HCT116 (cell line): ENCODE measurements around the gene ALDOA.
A peak's percentile ranks its signal among the peaks of the same experiment; 100 is the strongest.

Experiments
- EZH2 ChIP-seq: fragments of 200-600 bp; sonication (generic); IDR thresholded peaks from 2 replicates; pipeline ENCODE4 v1.6.1; 2017; ENCODE audit warnings: antibody characterized with exemption, mixed run types
- POLR2A ChIP-seq: IDR thresholded peaks from 2 replicates; pipeline ENCODE4 v1.7.0; 2011; ENCODE audit warnings: borderline replicate concordance; ENCODE audit not compliant: insufficient read depth, insufficient read length; ENCODE audit errors: extremely low read depth
- POLR2AphosphoS5 ChIP-seq: IDR thresholded peaks from 2 replicates; pipeline ENCODE4 v1.6.1; 2011; ENCODE audit warnings: mild to moderate bottlenecking, low read depth, low read length, moderate library complexity
- SIN3A ChIP-seq: IDR thresholded peaks from 2 replicates; pipeline ENCODE4 v1.6.1; 2012; ENCODE audit warnings: low read depth
- SP1 ChIP-seq: IDR thresholded peaks from 2 replicates; pipeline ENCODE4 v1.6.1; 2012; ENCODE audit warnings: low read depth
- TCF7L2 ChIP-seq: IDR thresholded peaks from 2 replicates; pipeline ENCODE4 v1.7.0; 2011; ENCODE audit warnings: borderline replicate concordance, inconsistent platforms; ENCODE audit not compliant: insufficient read depth, insufficient read length; ENCODE audit errors: extremely low read depth
- ZFX ChIP-seq: fragments of 450-650 bp; IDR thresholded peaks from 2 replicates; pipeline ENCODE4 v1.6.1; 2017
- ZNF274 ChIP-seq: fragments of 200-500 bp; sonication (Bioruptor generic); IDR thresholded peaks from 2 replicates; pipeline ENCODE4 v1.6.1; 2014; ENCODE audit warnings: mild to moderate bottlenecking, low read depth, low read length, inconsistent platforms
- TF ChIP-seq, protein P1 (sequence below), 3 experiments: fragments of 200-600 bp in 1 of 3; sonication (generic) in 1 of 3; IDR thresholded peaks in 2 of 3; conservative IDR thresholded peaks in 1 of 3; 2 replicates each; pipeline ENCODE4 v1.5.1; 2012 to 2017; ENCODE audit warnings: low read depth in 2 of 3, low read length in 2 of 3, antibody characterized with exemption in 1 of 3, borderline replicate concordance in 1 of 3, control low read depth in 1 of 3, mild to moderate bottlenecking in 1 of 3, mixed read lengths in 1 of 3, mixed run types in 1 of 3, moderate library complexity in 1 of 3; ENCODE audit not compliant: insufficient read depth in 1 of 3
- TF ChIP-seq, protein P2 (sequence below): IDR thresholded peaks from 2 replicates; pipeline ENCODE4 v1.6.1; 2012; ENCODE audit warnings: low read depth
- TF ChIP-seq, protein P3 (sequence below): IDR thresholded peaks from 2 replicates; pipeline ENCODE4 v1.6.1; 2011; ENCODE audit warnings: mild to moderate bottlenecking, low read length, moderate library complexity; ENCODE audit not compliant: insufficient replicate concordance; ENCODE audit errors: extremely low read depth

DNA sequence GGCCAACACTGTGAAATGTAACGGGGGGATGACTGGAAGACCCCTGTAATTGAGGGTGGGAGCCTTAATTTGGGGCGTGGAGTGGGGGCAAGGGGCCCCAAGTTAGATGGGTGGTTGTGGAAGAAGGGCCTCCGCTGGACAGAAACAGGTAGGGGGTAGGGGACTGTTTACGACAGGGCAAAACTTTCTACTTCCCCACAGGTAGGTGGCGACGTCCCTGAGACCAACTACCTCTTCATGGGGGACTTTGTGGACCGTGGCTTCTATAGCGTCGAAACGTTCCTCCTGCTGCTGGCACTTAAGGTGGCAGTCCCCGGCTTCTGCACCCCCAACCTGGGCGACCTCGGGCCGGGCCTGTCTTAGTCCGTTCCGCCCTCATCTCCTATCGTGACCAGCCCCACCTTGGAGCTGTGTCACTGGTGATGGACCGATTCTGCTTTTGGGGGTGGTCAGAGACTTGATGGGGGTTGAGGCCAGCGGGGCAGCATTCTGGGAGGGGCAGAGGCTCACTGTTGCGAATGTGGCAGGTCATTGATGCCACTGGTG lies 17.1 kb downstream of the ALDOA start:
- TF ChIP-seq POLR2A (no peak), POLR2AphosphoS5 (no peak), SIN3A (no peak), ZNF274 (no peak), EZH2 (no peak), TCF7L2 (no peak), SP1 (no peak), ZFX (no peak)
- TF ChIP-seq, protein P1, sequence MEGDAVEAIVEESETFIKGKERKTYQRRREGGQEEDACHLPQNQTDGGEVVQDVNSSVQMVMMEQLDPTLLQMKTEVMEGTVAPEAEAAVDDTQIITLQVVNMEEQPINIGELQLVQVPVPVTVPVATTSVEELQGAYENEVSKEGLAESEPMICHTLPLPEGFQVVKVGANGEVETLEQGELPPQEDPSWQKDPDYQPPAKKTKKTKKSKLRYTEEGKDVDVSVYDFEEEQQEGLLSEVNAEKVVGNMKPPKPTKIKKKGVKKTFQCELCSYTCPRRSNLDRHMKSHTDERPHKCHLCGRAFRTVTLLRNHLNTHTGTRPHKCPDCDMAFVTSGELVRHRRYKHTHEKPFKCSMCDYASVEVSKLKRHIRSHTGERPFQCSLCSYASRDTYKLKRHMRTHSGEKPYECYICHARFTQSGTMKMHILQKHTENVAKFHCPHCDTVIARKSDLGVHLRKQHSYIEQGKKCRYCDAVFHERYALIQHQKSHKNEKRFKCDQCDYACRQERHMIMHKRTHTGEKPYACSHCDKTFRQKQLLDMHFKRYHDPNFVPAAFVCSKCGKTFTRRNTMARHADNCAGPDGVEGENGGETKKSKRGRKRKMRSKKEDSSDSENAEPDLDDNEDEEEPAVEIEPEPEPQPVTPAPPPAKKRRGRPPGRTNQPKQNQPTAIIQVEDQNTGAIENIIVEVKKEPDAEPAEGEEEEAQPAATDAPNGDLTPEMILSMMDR (IDR thresholded peaks at IDR 0.05 in 2 of 3, conservative IDR thresholded peaks at IDR 0.05 in 1 of 3; ENCODE audit: borderline replicate concordance in 1 of 3, insufficient read depth in 1 of 3, low read depth in 2 of 3, low read length in 2 of 3), result peak in 2 of 3 experiments; percentile 31 to 51; a peak in 3 of 6 replicates
- TF ChIP-seq, protein P2, sequence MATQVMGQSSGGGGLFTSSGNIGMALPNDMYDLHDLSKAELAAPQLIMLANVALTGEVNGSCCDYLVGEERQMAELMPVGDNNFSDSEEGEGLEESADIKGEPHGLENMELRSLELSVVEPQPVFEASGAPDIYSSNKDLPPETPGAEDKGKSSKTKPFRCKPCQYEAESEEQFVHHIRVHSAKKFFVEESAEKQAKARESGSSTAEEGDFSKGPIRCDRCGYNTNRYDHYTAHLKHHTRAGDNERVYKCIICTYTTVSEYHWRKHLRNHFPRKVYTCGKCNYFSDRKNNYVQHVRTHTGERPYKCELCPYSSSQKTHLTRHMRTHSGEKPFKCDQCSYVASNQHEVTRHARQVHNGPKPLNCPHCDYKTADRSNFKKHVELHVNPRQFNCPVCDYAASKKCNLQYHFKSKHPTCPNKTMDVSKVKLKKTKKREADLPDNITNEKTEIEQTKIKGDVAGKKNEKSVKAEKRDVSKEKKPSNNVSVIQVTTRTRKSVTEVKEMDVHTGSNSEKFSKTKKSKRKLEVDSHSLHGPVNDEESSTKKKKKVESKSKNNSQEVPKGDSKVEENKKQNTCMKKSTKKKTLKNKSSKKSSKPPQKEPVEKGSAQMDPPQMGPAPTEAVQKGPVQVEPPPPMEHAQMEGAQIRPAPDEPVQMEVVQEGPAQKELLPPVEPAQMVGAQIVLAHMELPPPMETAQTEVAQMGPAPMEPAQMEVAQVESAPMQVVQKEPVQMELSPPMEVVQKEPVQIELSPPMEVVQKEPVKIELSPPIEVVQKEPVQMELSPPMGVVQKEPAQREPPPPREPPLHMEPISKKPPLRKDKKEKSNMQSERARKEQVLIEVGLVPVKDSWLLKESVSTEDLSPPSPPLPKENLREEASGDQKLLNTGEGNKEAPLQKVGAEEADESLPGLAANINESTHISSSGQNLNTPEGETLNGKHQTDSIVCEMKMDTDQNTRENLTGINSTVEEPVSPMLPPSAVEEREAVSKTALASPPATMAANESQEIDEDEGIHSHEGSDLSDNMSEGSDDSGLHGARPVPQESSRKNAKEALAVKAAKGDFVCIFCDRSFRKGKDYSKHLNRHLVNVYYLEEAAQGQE, result no peak
- TF ChIP-seq, protein P3, sequence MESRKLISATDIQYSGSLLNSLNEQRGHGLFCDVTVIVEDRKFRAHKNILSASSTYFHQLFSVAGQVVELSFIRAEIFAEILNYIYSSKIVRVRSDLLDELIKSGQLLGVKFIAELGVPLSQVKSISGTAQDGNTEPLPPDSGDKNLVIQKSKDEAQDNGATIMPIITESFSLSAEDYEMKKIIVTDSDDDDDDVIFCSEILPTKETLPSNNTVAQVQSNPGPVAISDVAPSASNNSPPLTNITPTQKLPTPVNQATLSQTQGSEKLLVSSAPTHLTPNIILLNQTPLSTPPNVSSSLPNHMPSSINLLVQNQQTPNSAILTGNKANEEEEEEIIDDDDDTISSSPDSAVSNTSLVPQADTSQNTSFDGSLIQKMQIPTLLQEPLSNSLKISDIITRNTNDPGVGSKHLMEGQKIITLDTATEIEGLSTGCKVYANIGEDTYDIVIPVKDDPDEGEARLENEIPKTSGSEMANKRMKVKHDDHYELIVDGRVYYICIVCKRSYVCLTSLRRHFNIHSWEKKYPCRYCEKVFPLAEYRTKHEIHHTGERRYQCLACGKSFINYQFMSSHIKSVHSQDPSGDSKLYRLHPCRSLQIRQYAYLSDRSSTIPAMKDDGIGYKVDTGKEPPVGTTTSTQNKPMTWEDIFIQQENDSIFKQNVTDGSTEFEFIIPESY, result no peak
